Small intestine (tissue), 16 donors: Measurements from ENCODE around the gene USP5. TPM values are rescaled to one million over a fixed set of nuclear protein-coding genes. Genes with fewer than 3 reads are reported as not detected.

Source experiments
- DNase-seq, 2 donors: peaks; one replicate each; pipeline versions ENCODE4 v3.0.0 to v3.0.0-alpha.2; 2013
- FAIRE-seq: peaks from 2 replicates; lab custom pipeline; 2012; peaks lifted over from hg19 to GRCh38; lab: Jason Lieb, UNC
- H3K27ac ChIP-seq, 3 donors: one replicate each; pipeline ENCODE4 v1.5.1; 2013; ENCODE audit warnings: low read length in 2 of 3, mild to moderate bottlenecking in 2 of 3, control low read depth in 1 of 3, inconsistent platforms in 1 of 3, low read depth in 1 of 3, moderate library complexity in 1 of 3
- H3K27me3 ChIP-seq, 3 donors: one replicate each; pipeline ENCODE4 v1.6.1; 2013; ENCODE audit warnings: low read length in 3 of 3, inconsistent platforms in 1 of 3; ENCODE audit not compliant: control insufficient read depth in 3 of 3, insufficient read depth in 3 of 3
- H3K36me3 ChIP-seq, 3 donors: one replicate each; pipeline ENCODE4 v1.6.1; 2013; ENCODE audit warnings: low read length in 3 of 3, inconsistent platforms in 1 of 3, low read depth in 1 of 3, mild to moderate bottlenecking in 1 of 3, moderate library complexity in 1 of 3; ENCODE audit not compliant: control insufficient read depth in 3 of 3, insufficient read depth in 2 of 3
- H3K4me1 ChIP-seq, 3 donors: one replicate each; pipeline ENCODE4 v1.6.1; 2013; ENCODE audit warnings: low read length in 2 of 3, inconsistent platforms in 1 of 3, low read depth in 1 of 3, mild to moderate bottlenecking in 1 of 3, moderate library complexity in 1 of 3; ENCODE audit not compliant: control insufficient read depth in 3 of 3, insufficient read depth in 2 of 3
- H3K4me3 ChIP-seq, 3 donors: one replicate each; pipeline ENCODE4 v1.5.1; 2013; ENCODE audit warnings: low read length in 3 of 3, control low read depth in 1 of 3, inconsistent platforms in 1 of 3, low read depth in 1 of 3, mild to moderate bottlenecking in 1 of 3, moderate library complexity in 1 of 3
- H3K9me3 ChIP-seq, 2 donors: one replicate each; pipeline ENCODE4 v1.6.1; 2013; ENCODE audit warnings: low read depth in 1 of 2, low read length in 1 of 2; ENCODE audit not compliant: control insufficient read depth in 2 of 2, insufficient read depth in 1 of 2
- WGBS, 3 donors: extraction: QIAGEN DNeasy Blood & Tissue Kit; methylation state at CpG; one replicate each; pipeline ENCODE4 v1.1.7; 2013; 5-methylcytosine and 5-hydroxymethylcytosine counted together
- long read RNA-seq, 10 donors: transcript quantifications; one replicate each; lab custom pipeline, GENCODE V29; 2026
- polyA plus RNA-seq, 4 donors: library from polyadenylated mRNA; stranded (reverse) in 3 of 4; unstranded in 1 of 4; fragments of 200-250 nt in 3 of 4; fragments of 120-200 nt in 1 of 4; gene quantifications; one replicate each; pipeline versions ENCODE4 v1.2.1 to v1.2.3, GENCODE V29; 2013
- donor health status: healthy with polysubstance abuse.
- donor health status: control.
- donor health status: control.
- donor health status: Bipolar disorder and iron deficiency.
- donor health status: healthy.

USP5 gene, protein sequence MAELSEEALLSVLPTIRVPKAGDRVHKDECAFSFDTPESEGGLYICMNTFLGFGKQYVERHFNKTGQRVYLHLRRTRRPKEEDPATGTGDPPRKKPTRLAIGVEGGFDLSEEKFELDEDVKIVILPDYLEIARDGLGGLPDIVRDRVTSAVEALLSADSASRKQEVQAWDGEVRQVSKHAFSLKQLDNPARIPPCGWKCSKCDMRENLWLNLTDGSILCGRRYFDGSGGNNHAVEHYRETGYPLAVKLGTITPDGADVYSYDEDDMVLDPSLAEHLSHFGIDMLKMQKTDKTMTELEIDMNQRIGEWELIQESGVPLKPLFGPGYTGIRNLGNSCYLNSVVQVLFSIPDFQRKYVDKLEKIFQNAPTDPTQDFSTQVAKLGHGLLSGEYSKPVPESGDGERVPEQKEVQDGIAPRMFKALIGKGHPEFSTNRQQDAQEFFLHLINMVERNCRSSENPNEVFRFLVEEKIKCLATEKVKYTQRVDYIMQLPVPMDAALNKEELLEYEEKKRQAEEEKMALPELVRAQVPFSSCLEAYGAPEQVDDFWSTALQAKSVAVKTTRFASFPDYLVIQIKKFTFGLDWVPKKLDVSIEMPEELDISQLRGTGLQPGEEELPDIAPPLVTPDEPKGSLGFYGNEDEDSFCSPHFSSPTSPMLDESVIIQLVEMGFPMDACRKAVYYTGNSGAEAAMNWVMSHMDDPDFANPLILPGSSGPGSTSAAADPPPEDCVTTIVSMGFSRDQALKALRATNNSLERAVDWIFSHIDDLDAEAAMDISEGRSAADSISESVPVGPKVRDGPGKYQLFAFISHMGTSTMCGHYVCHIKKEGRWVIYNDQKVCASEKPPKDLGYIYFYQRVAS
- polyA plus RNA-seq, result 10 to 100 TPM; 31.9 to 54.0 (median 39.2) TPM
- long read RNA-seq, donor 1, partial matches to known transcripts, result 27 of 31 reads
- long read RNA-seq, donor 1, other reads (novel, unspliced or antisense), result 0 of 31 reads
- long read RNA-seq, donor 2, result 0 reads
- long read RNA-seq, donor 3, partial matches to known transcripts, result 0 of 1 reads
- long read RNA-seq, donor 3, other reads (novel, unspliced or antisense), result 0 of 1 reads
- long read RNA-seq, donor 4, result 0 reads
- long read RNA-seq, donor 5, partial matches to known transcripts, result 8 of 8 reads
- long read RNA-seq, donor 5, other reads (novel, unspliced or antisense), result 0 of 8 reads
- long read RNA-seq, donor 6, partial matches to known transcripts, result 10 of 11 reads
- long read RNA-seq, donor 6, other reads (novel, unspliced or antisense), result 0 of 11 reads
- long read RNA-seq, donor 7, result 0 reads
- long read RNA-seq, donor 8, result 0 reads
- long read RNA-seq, donor 9, partial matches to known transcripts, result 0 of 4 reads
- long read RNA-seq, donor 9, other reads (novel, unspliced or antisense), result 0 of 4 reads
- long read RNA-seq, donor 10, partial matches to known transcripts, result 8 of 10 reads
- long read RNA-seq, donor 10, other reads (novel, unspliced or antisense), result 0 of 10 reads

DNA sequence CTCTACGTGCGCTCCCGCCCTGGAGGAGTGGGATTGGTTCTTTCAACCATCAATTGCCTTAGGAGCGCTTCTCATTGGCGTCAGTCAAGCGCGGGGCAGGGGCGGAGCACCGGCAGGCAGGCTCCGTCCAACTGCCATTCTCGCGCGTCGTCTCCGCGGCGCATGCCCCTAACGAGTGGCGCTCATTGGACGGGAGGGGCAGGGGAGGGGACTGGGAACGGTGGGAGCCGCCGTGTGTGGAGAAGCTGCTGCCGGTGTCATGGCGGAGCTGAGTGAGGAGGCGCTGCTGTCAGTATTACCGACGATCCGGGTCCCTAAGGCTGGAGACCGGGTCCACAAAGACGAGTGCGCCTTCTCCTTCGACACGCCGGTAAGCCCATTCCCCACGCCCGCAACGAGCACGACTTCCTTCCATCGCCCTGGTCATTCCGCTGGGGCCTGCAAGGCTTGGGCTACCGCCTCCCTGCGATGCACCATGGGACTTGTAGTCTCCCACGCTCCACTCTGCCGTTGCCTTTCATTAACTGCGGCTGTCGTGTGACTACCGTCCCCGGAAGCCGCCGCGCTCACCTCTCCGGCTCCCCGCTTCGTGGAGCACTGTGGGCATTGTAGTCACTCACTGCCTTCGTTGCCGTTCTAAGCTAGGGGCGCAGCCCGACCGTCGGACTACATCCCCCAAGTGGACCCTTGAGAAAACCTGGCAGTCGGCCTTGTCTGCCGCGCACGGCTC is at the start of gene USP5:
USP5 (plus strand) TSS at position 230 of the 730 bp plus-strand sequence; CDS start at position 260, 30 bp downstream.
- peak within 1 kb of the TSS; percentile 54 to 72 (median 55) for H3K4me3 ChIP-seq
- peaks cover 0 to 27% (median 5%) of the 10 kb centered on the region in 3 donors for H3K4me1 ChIP-seq
- WGBS, 3 donors, result 0% methylated on average over 65 of the region's 65 CpGs
- DNase-seq (peak; percentile 100), FAIRE-seq (peak; percentile 30)
- H3K27me3 ChIP-seq, result no peaks in the 10 kb centered on the region
- no peaks in the 10 kb centered on the region for H3K9me3 ChIP-seq
- peaks cover 3 to 57% (median 5%) of the 10 kb centered on the region in 3 donors for H3K36me3 ChIP-seq
- H3K27ac ChIP-seq, result peak within 1 kb of the TSS; percentile 92 to 99 (median 95)

DNA sequence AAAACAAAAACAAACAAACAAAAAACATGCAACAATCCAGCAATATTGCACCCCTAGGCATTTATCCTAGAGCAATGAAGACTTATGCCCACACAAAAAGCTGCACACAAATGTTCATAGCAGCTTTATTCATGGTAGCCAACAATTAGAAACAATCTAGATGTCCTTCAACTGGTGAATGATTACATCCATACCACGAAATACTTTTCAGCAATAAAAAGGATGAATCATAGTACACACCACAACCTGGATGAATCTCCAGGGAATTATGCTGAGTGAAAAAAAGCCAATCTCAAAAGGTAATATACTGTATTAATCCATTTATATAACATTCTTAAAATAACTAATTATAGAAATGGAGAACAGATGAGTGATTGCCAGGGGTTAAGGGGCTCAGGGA is 44.8 kb upstream of the USP5 start:
- H3K27me3 ChIP-seq, result peaks cover 0 to 4% (median 0%) of the 10 kb centered on the region in 3 donors
- H3K4me3 ChIP-seq, result no peak overlapping the region
- DNase-seq (peak in 1 of 2 donors; percentile 37), FAIRE-seq (no peak)
- WGBS, 3 donors, result 15 to 57% (median 28%) methylated on average over 1 of the region's 1 CpG
- H3K4me1 ChIP-seq, result no peaks in the 10 kb centered on the region
- peaks cover 0 to 2% of the 10 kb centered on the region in 2 donors for H3K9me3 ChIP-seq
- no peaks in the 10 kb centered on the region for H3K36me3 ChIP-seq
- no peak overlapping the region for H3K27ac ChIP-seq

DNA sequence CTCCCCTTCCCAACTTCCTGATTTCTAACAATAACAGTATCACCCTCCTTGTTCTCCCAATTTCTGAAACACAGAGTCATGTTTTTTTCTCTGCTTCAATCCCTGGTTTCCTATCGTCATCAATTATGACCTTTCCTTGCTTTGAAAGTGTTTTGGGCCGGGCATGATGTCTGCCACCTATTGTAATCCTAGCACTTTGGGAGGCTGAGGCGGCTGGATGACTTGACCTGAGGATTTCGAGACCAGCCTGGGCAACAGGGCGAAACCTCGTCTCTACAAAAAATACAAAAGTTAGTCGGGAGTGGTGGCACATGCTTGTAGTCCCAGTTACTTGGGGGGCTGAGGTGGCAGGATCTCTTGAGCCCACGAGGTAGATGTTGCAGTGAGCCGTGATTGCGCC is 42.9 kb upstream of the USP5 start:
- 80 to 86% (median 81%) methylated on average over 10 of the region's 10 CpGs for WGBS, 3 donors
- Histone ChIP-seq H3K27ac (no peak overlapping the region), H3K36me3 (no peaks in the 10 kb centered on the region), H3K27me3 (peaks cover 0 to 4% (median 0%) of the 10 kb centered on the region in 3 donors), H3K4me1 (no peaks in the 10 kb centered on the region), H3K4me3 (no peak overlapping the region), H3K9me3 (peaks cover 0 to 2% of the 10 kb centered on the region in 2 donors)
- DNase-seq, result no peak
- no peak for FAIRE-seq

DNA sequence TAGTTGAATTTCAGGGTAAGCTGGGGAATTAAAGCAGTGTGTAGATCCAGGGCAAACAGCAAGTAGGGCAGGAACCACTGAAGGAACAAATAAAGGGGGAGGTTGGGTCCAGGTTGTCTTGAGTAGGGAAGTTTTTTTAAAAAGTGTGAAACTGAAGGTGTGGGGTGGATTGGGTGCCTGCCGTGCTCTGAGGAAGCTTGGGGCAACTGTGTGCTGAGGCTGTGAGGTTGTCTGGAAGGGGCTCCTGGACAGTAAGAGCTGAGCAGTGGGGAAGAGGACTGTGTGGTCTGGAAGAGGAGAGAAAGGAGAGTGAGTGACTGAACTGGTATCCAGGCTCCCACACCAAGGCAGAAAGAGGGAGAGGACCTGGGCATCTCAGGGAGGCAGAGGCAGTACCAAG is 41.2 kb upstream of the USP5 start:
- DNase-seq (no peak), FAIRE-seq (no peak)
- WGBS, 3 donors, result 74 to 77% (median 75%) methylated on average over 1 of the region's 1 CpG
- no peak overlapping the region for H3K4me3 ChIP-seq
- H3K9me3 ChIP-seq, result no peaks in the 10 kb centered on the region
- no peak overlapping the region for H3K27ac ChIP-seq
- H3K4me1 ChIP-seq, result no peaks in the 10 kb centered on the region
- H3K27me3 ChIP-seq, result peaks cover 0 to 16% (median 0%) of the 10 kb centered on the region in 3 donors
- peaks cover 0 to 2% (median 0%) of the 10 kb centered on the region in 3 donors for H3K36me3 ChIP-seq

DNA sequence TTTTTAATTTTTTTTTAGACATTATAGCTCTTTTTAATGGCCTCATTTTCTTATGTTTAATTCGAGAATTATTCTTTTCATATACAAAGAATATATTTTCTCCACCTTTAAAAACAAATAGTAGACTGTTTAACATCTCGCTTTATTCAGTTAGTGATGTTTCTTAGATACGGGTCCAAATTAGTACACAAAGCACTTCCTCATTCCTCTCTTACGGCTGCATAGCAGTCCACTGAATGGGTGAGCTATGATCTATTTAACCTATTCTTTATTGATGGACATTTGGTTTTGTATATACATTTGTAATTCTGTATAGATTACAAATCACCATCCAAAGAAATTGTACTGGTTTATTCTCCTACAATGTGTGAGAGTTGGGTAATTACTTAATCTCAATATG is 38.6 kb upstream of the USP5 start:
- Histone ChIP-seq H3K36me3 (peaks cover 0 to 6% (median 0%) of the 10 kb centered on the region in 3 donors), H3K4me1 (no peaks in the 10 kb centered on the region), H3K27ac (no peak overlapping the region), H3K9me3 (no peaks in the 10 kb centered on the region), H3K27me3 (peaks cover 0 to 16% (median 0%) of the 10 kb centered on the region in 3 donors), H3K4me3 (no peak overlapping the region)
- no peak for DNase-seq
- 29 to 57% (median 45%) methylated on average over 4 of the region's 4 CpGs for WGBS, 3 donors
- FAIRE-seq, result no peak

DNA sequence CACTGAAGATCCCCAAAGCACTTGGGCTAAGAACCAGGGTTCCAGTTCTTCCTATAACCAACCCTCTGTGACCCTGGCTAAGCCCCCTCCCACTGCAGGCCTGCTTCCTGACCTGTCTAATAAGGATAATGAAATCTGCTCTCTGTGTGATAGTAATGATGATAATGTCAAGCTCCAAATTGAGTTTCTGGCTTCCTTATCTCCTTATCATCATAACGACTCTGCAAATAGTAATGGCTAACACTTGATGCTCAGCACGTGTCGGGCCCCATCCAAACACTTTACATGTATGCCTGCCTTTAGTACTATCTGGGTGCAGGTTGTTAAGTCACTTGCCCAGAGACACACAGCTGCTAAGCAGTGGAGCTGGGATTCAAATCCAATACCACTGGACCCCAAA is 35.4 kb upstream of the USP5 start:
- no peak overlapping the region for H3K4me3 ChIP-seq
- peaks cover 0 to 29% (median 0%) of the 10 kb centered on the region in 3 donors for H3K27me3 ChIP-seq
- no peak for DNase-seq
- H3K36me3 ChIP-seq, result peaks cover 0 to 6% (median 0%) of the 10 kb centered on the region in 3 donors
- H3K9me3 ChIP-seq, result no peaks in the 10 kb centered on the region
- H3K27ac ChIP-seq, result no peak overlapping the region
- 38 to 61% (median 58%) methylated on average over 3 of the region's 3 CpGs for WGBS, 3 donors
- no peak for FAIRE-seq
- H3K4me1 ChIP-seq, result peaks cover 0 to 10% (median 0%) of the 10 kb centered on the region in 3 donors

DNA sequence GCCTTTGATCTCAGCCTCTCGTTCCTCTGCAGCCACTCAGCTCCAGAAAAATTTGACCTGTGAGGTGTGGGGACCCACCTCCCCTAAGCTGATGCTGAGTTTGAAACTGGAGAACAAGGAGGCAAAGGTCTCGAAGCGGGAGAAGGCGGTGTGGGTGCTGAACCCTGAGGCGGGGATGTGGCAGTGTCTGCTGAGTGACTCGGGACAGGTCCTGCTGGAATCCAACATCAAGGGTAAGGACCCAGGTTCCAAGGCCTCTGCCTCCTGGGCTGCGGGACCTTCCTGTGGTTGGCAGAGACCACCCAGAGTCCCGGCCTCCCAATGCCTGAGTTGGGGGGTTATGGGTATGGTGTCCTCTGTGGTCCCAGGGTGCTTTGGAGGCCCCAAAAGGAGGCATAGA is 34.9 kb upstream of the USP5 start:
- H3K9me3 ChIP-seq, result no peaks in the 10 kb centered on the region
- no peak overlapping the region for H3K4me3 ChIP-seq
- H3K27me3 ChIP-seq, result peaks cover 0 to 34% (median 0%) of the 10 kb centered on the region in 3 donors
- H3K27ac ChIP-seq, result no peak overlapping the region
- no peak for DNase-seq
- WGBS, 3 donors, result 41 to 75% (median 53%) methylated on average over 8 of the region's 8 CpGs
- FAIRE-seq, result no peak
- peaks cover 0 to 6% (median 0%) of the 10 kb centered on the region in 3 donors for H3K36me3 ChIP-seq
- H3K4me1 ChIP-seq, result peaks cover 0 to 15% (median 0%) of the 10 kb centered on the region in 3 donors
